HG02840 (cell line): ENCODE results near the gene NCAN.
"Not testable (repeated sequence)": the region's sequence is repeated elsewhere in the genome, so short reads cannot be mapped to it uniquely, and the experiment has no call there.

ENCODE experiments used
- ATAC-seq: cut with Tn5 transposase; IDR thresholded peaks from one replicate; pipeline ENCODE4 v1.9.1; 2021; ENCODE audit warnings: mild to moderate bottlenecking, moderate library complexity, moderate number of reproducible peaks; ENCODE audit not compliant: unreplicated experiment, low FRiP score

NCAN gene

GRCh38 chr19:19211499-19212420, at the start of gene NCAN:
NCAN (plus strand) TSS chr19:19211958; CDS start chr19:19216954, 4,996 bp downstream.
- no peak for ATAC-seq

GRCh38 chr19:19162495-19162894, 49.3 kb upstream of the NCAN start:
- ATAC-seq, result no peak

- no peak for ATAC-seq
Measured at GRCh38 chr19:19165396-19165795, 46.4 kb upstream of the NCAN start.

- ATAC-seq, result no peak
Measured at GRCh38 chr19:19167612-19168011, 44.1 kb upstream of the NCAN start.

GRCh38 chr19:19169236-19170052, 42.3 kb upstream of the NCAN start:
- ATAC-seq, result no peak

- ATAC-seq, result peak; percentile 68
Measured at GRCh38 chr19:19170053-19170872, 41.5 kb upstream of the NCAN start, which contains the start of gene MEF2B. MEF2B (minus strand) TSS chr19:19170263; CDS start chr19:19150735, 19,528 bp downstream.

GRCh38 chr19:19170873-19171672, 40.7 kb upstream of the NCAN start:
- no peak for ATAC-seq

- ATAC-seq, result no peak
Measured at GRCh38 chr19:19171821-19172532, 39.8 kb upstream of the NCAN start.

GRCh38 chr19:19173243-19173642, 38.5 kb upstream of the NCAN start:
- not testable (repeated sequence) for ATAC-seq

GRCh38 chr19:19176950-19177349, 34.8 kb upstream of the NCAN start:
- no peak for ATAC-seq

- no peak for ATAC-seq
Measured at GRCh38 chr19:19179548-19180441, 32.0 kb upstream of the NCAN start.

GRCh38 chr19:19181488-19181998, 30.2 kb upstream of the NCAN start:
- no peak for ATAC-seq

- no peak for ATAC-seq
Measured at GRCh38 chr19:19185853-19186740, 25.7 kb upstream of the NCAN start.

- ATAC-seq, result no peak
Measured at GRCh38 chr19:19186742-19187141, 25.0 kb upstream of the NCAN start.

- ATAC-seq, result peak; percentile 13
Measured at GRCh38 chr19:19191768-19192077, 20.0 kb upstream of the NCAN start.

GRCh38 chr19:19192078-19192882, 19.5 kb upstream of the NCAN start, which contains the start of the genes BORCS8 and RFXANK:
BORCS8 (minus strand) TSS chr19:19192152; CDS start chr19:19192117, 35 bp downstream.
RFXANK (plus strand) TSS chr19:19192258; CDS start chr19:19193947, 1,689 bp downstream.
- ATAC-seq, result peak; percentile 80
